Activated T-helper 1 cell treated with Interleukin-2 at 50 U/mL for 16 hours (primary cell): ENCODE measurements around the gene NRAS.
"Not testable (repeated sequence)": the region's sequence is repeated elsewhere in the genome, so short reads cannot be mapped to it uniquely, and the experiment has no call there.

Experiments
- DNase-seq: peaks from one replicate; pipeline ENCODE4 v3.0.0-alpha.2; 2020; ENCODE audit warnings: low read depth

Gene NRAS

GRCh38 chr1:114716304-114717170, at the start of gene NRAS:
Gene NRAS, minus strand, starts transcription at chr1:114716771. Its CDS starts 611 bp downstream, at chr1:114716160.
- DNase-seq: peak; percentile 91

GRCh38 chr1:114764689-114765088, 48.1 kb upstream of the NRAS start:
- no peak for DNase-seq

DNA sequence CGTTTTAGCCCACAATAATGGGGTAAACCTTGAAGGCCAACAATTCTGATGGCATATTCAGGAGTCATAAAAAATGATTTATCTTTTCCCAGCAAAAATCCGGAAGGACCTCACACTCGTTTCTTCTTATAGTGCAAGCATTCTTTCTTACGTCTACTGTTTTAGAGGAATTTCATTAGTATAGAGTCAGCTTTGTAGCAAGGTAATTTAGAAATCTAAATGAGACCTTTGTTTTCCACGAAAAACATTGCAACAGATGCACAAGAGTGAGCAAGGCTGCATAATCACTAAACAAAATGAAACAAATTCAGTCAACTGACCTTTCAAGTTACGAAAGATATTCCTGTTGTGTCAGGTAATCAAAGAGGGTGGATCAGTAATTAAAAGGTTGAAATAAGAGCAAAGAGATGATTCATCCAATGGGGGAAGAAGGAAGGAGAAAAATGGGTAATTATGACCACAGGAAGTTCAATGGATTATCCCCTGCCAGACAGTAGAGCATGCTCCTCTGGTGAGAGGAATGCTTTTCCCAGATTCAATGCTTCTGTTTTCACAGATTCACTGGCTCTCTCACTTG, 41.8 kb upstream of the NRAS start:
- no peak for DNase-seq

DNA sequence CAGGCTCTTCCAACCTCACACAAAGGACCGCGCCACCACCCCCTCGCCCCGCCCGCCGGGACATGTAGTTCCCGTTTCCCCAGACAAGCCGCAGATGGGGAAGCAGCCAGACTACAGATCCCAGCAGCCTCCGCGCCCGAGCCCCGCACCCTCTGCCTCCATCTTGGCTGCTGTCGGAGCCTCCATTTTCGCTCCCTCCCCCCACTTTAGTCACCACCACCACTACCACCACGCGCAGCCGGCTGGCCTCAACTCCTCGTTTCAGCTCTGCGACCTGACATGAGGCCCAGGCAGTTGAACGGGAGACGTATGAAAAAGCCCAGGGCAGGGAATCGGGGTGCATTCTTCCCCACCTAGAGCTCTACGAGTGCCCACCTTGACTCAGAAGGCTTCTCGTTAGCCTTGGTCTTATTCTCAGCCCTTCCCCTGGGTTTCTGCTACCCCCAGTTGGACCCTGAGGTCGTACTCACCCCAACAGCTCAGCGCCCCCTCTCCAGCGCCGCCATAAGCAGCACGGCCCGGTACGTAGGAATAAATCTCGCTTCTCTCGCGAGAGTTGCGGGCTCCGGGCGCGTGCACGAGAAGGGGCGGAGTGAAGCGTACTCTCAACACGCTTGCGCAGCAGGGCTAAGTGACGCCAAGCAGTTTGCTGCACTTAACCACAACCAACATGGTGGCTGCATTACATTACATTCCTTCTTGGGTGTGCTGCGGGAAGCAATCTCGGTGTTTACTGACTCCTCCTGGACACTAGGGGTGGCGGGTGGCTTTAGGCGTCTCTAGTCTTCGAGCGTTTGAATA, 41.1 kb upstream of the NRAS start, which contains the start of gene CSDE1:
CSDE1 (minus strand) TSS at position 530 of the 801 bp plus-strand sequence. CDS start 18,094 bp downstream, outside the sequence.
- peak; percentile 94 for DNase-seq

- DNase-seq: no peak
Measured at GRCh38 chr1:114756949-114757454, 40.4 kb upstream of the NRAS start.

GRCh38 chr1:114756009-114756892, 39.7 kb upstream of the NRAS start:
- no peak for DNase-seq

- DNase-seq: no peak
Measured at GRCh38 chr1:114755006-114755931, 38.7 kb upstream of the NRAS start.

DNA sequence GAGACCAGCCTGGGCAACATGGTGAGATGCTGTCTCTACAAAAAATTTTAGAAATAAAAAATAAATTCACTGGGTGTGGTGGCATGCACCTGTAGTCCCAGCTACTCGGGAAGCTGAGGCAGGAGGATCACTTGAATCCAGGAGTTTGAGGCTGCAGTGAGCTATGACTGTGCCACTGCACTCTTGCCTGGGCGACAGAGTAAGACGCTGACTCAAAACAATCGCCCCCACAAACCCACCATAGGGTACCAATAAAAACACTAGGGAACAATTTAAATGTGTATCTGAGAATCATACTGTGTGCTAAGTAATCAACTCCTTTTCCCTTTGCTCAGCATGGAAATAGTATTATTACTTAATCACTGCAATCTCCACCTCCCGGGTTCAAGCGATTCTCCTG, 37.1 kb upstream of the NRAS start:
- not testable (repeated sequence) for DNase-seq

- no peak for DNase-seq
Measured at GRCh38 chr1:114753143-114753542, 36.6 kb upstream of the NRAS start.

DNA sequence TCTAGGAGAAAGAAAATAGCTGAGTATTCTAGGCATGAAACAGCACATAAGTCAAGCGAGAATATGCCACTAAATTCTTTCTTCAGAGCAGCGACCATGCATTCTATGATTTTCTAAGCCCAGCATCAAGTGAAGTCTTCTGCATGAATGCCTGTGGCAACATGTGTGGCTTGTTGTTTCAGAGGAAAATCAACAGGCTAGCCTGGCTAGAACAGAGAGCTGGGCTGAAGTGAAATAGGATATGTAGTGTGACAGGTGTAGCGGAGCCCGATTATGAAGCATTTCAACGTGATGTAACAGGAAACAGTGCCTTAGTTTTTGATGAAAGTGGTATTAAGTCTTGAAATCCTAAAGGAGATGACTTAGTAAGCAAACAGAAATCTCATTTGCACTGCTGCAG, 34.2 kb upstream of the NRAS start:
- DNase-seq: no peak

DNA sequence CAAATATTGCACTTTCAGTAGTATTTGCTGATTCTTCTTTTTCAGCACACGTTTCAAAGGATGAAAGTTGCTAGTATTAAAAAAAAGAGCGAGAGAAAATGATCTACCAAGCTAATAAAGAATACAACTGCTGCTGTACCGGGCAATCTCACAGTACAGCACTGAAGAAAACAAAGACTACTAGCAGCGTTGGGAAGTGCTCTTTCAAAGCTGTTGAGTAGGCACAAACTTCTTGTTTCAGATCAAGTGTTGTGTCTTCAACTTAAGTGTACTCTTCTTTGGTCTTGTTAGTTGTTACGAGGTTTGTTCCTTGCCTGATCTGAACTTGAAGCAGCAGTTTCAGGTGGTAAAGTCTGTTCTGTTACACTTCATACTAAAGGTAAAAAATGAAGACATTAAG, 33.3 kb upstream of the NRAS start:
- no peak for DNase-seq

GRCh38 chr1:114746450-114747121, 30.0 kb upstream of the NRAS start:
- no peak for DNase-seq

GRCh38 chr1:114745291-114745690, 28.7 kb upstream of the NRAS start:
- DNase-seq: no peak

- DNase-seq: no peak
Measured at GRCh38 chr1:114741963-114742746, 25.6 kb upstream of the NRAS start.

DNA sequence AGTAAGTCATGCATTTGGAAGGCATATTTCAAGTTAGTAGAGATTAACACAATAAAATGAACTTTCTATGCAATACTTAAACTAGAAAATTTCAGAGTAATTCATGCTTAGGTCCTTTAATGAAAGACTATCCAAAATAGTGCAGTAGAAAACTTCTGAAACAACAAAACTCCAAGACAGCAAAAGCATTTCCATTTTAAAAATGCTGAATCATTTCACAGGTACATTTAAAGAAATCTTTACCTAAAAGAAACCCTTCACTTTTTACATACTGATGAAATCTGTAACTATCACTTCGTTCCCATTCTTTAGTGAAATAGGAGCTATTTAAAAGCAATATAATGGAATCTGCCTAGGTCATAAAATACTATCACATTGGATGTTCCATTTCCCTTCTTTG, 23.8 kb upstream of the NRAS start:
- DNase-seq: no peak

- DNase-seq: no peak
Measured at GRCh38 chr1:114737314-114737849, 20.8 kb upstream of the NRAS start.

GRCh38 chr1:114735479-114735878, 18.9 kb upstream of the NRAS start:
- DNase-seq: no peak

DNA sequence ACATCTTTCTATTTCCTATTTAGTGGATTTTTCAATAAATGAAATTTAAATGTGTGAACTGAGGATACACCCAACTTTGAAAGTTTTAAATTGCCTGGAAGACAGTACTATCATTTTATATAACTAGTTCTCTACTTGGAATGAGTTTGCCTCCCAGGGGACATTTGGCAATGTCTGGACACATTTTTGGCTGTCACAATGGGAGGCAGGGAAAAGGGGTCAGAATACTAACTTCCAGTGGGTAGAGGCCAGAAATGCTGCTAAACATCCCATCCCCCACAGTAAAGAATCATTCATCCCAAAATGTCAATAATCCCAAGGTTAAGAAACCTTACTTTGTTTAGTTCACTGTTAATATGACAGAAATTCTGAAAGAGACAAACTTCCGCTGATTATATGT, 13.2 kb upstream of the NRAS start:
- DNase-seq: no peak

DNA sequence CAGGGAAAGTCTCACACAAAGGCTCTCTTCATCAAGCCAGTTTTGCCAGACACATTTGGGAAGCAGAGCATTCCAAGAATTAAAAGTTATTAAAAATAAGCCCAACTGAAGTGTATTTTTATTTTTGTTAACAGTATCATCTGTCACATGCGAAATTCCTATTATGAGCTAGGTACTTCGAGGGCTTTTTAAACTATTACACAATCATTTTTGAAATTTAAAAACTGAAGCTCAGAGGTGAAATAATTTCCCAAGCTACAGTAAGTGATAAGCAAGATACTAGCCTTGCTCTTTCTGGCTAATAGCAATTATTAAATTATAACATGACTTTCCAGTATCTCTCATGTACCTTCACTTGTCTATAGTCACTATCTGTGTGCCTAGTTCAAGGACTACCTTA, 12.0 kb upstream of the NRAS start:
- DNase-seq: no peak
